Memory B cell (primary cell): ENCODE measurements around the gene KCNC1.

Source experiments
- ATAC-seq: fragments of 150-1000 bp; cut with Tn5 transposase; 2 replicates; pipeline ENCODE4 v1.10.0; 2021; ENCODE audit warnings: low read depth, mild to moderate bottlenecking, moderate library complexity
- DNase-seq, 2 donors: peaks; one replicate each; pipeline ENCODE4 v3.0.0; 2022; ENCODE audit warnings: low spot score in 2 of 2
- H3K27ac Mint-ChIP-seq: one replicate; pipeline ENCODE4 v1.8.0; 2022; ENCODE audit warnings: mild to moderate bottlenecking, moderate library complexity, mixed read lengths
- H3K27me3 Mint-ChIP-seq: one replicate; pipeline ENCODE4 v1.8.0; 2022; ENCODE audit warnings: mixed read lengths
- H3K36me3 Mint-ChIP-seq: one replicate; pipeline ENCODE4 v1.8.0; 2022; ENCODE audit warnings: mild to moderate bottlenecking, mixed read lengths
- H3K4me1 Mint-ChIP-seq: one replicate; pipeline ENCODE4 v1.8.0; 2022; ENCODE audit warnings: mixed read lengths
- H3K4me3 Mint-ChIP-seq: one replicate; pipeline ENCODE4 v1.8.0; 2022; ENCODE audit warnings: mild to moderate bottlenecking, moderate library complexity, mixed read lengths
- H3K9me3 Mint-ChIP-seq: one replicate; pipeline ENCODE4 v1.8.0; 2022; ENCODE audit warnings: mixed read lengths

Gene KCNC1

GRCh38 chr11:17802491-17802890 is 67.9 kb downstream of the KCNC1 start:
- H3K27ac Mint-ChIP-seq, result no peak overlapping the region
- ATAC-seq, result no peak
- H3K4me1 Mint-ChIP-seq, result peaks cover 3% of the 10 kb centered on the region
- no peaks in the 10 kb centered on the region for H3K9me3 Mint-ChIP-seq
- H3K36me3 Mint-ChIP-seq, result peaks cover 29% of the 10 kb centered on the region
- no peak for DNase-seq
- H3K27me3 Mint-ChIP-seq, result no peaks in the 10 kb centered on the region
- H3K4me3 Mint-ChIP-seq, result no peak overlapping the region

- H3K27me3 Mint-ChIP-seq, result no peaks in the 10 kb centered on the region
- H3K4me3 Mint-ChIP-seq, result no peak overlapping the region
- H3K27ac Mint-ChIP-seq, result no peak overlapping the region
- H3K9me3 Mint-ChIP-seq, result no peaks in the 10 kb centered on the region
- peaks cover 26% of the 10 kb centered on the region for H3K36me3 Mint-ChIP-seq
- DNase-seq, result no peak
- ATAC-seq, result no peak
- H3K4me1 Mint-ChIP-seq, result peaks cover 3% of the 10 kb centered on the region
These were observed 69.3 kb downstream of the KCNC1 start for GRCh38 chr11:17803754-17804334.

GRCh38 chr11:17805043-17805442 is 70.5 kb downstream of the KCNC1 start:
- Mint-ChIP-seq H3K4me1 (peaks cover 6% of the 10 kb centered on the region), H3K27ac (no peak overlapping the region), H3K9me3 (no peaks in the 10 kb centered on the region), H3K36me3 (peaks cover 25% of the 10 kb centered on the region), H3K4me3 (no peak overlapping the region), H3K27me3 (no peaks in the 10 kb centered on the region)
- ATAC-seq (no peak), DNase-seq (no peak)

GRCh38 chr11:17805873-17806272 is 71.3 kb downstream of the KCNC1 start:
- Mint-ChIP-seq H3K27me3 (no peaks in the 10 kb centered on the region), H3K9me3 (no peaks in the 10 kb centered on the region), H3K27ac (no peak overlapping the region), H3K4me1 (peaks cover 6% of the 10 kb centered on the region), H3K4me3 (no peak overlapping the region), H3K36me3 (peaks cover 18% of the 10 kb centered on the region)
- no peak for ATAC-seq
- no peak for DNase-seq

- Mint-ChIP-seq H3K27me3 (no peaks in the 10 kb centered on the region), H3K27ac (no peak overlapping the region), H3K9me3 (no peaks in the 10 kb centered on the region), H3K4me3 (no peak overlapping the region), H3K36me3 (peaks cover 15% of the 10 kb centered on the region), H3K4me1 (peaks cover 6% of the 10 kb centered on the region)
- DNase-seq (no peak), ATAC-seq (no peak)
These were observed 72.5 kb downstream of the KCNC1 start for GRCh38 chr11:17807034-17807433.

- Mint-ChIP-seq H3K27ac (no peak overlapping the region), H3K9me3 (no peaks in the 10 kb centered on the region), H3K4me3 (no peak overlapping the region), H3K4me1 (peaks cover 2% of the 10 kb centered on the region), H3K36me3 (peaks cover 19% of the 10 kb centered on the region), H3K27me3 (no peaks in the 10 kb centered on the region)
- ATAC-seq (no peak), DNase-seq (no peak)
These were observed 75.5 kb downstream of the KCNC1 start for GRCh38 chr11:17810041-17810440.

- H3K27me3 Mint-ChIP-seq, result no peaks in the 10 kb centered on the region
- no peaks in the 10 kb centered on the region for H3K9me3 Mint-ChIP-seq
- no peak overlapping the region for H3K4me3 Mint-ChIP-seq
- peaks cover 19% of the 10 kb centered on the region for H3K36me3 Mint-ChIP-seq
- ATAC-seq (no peak), DNase-seq (no peak)
- H3K4me1 Mint-ChIP-seq, result peaks cover 2% of the 10 kb centered on the region
- H3K27ac Mint-ChIP-seq, result no peak overlapping the region
These were observed 76.2 kb downstream of the KCNC1 start for GRCh38 chr11:17810746-17811145.

- H3K36me3 Mint-ChIP-seq, result peaks cover 21% of the 10 kb centered on the region
- DNase-seq (no peak), ATAC-seq (no peak)
- no peaks in the 10 kb centered on the region for H3K27me3 Mint-ChIP-seq
- no peak overlapping the region for H3K27ac Mint-ChIP-seq
- H3K9me3 Mint-ChIP-seq, result no peaks in the 10 kb centered on the region
- H3K4me3 Mint-ChIP-seq, result no peak overlapping the region
- H3K4me1 Mint-ChIP-seq, result peaks cover 2% of the 10 kb centered on the region
These were observed 76.8 kb downstream of the KCNC1 start for GRCh38 chr11:17811352-17811751.

- Mint-ChIP-seq H3K9me3 (no peaks in the 10 kb centered on the region), H3K27me3 (no peaks in the 10 kb centered on the region), H3K36me3 (peaks cover 19% of the 10 kb centered on the region), H3K27ac (no peak overlapping the region), H3K4me1 (peaks cover 2% of the 10 kb centered on the region), H3K4me3 (no peak overlapping the region)
- ATAC-seq (no peak), DNase-seq (no peak)
These were observed 77.7 kb downstream of the KCNC1 start for GRCh38 chr11:17812091-17812864.

GRCh38 chr11:17812865-17813187 is 78.2 kb downstream of the KCNC1 start:
- Mint-ChIP-seq H3K9me3 (no peaks in the 10 kb centered on the region), H3K36me3 (peaks cover 19% of the 10 kb centered on the region), H3K27ac (no peak overlapping the region), H3K4me3 (no peak overlapping the region), H3K4me1 (peaks cover 2% of the 10 kb centered on the region), H3K27me3 (no peaks in the 10 kb centered on the region)
- ATAC-seq (no peak), DNase-seq (no peak)

- Mint-ChIP-seq H3K4me3 (no peak overlapping the region), H3K36me3 (peaks cover 19% of the 10 kb centered on the region), H3K4me1 (peaks cover 2% of the 10 kb centered on the region), H3K9me3 (no peaks in the 10 kb centered on the region), H3K27me3 (no peaks in the 10 kb centered on the region), H3K27ac (no peak overlapping the region)
- DNase-seq (no peak), ATAC-seq (no peak)
These were observed 78.9 kb downstream of the KCNC1 start for GRCh38 chr11:17813391-17814059.

- Mint-ChIP-seq H3K4me1 (peaks cover under 1% of the 10 kb centered on the region), H3K27me3 (no peaks in the 10 kb centered on the region), H3K36me3 (peaks cover 14% of the 10 kb centered on the region), H3K27ac (no peak overlapping the region), H3K9me3 (no peaks in the 10 kb centered on the region), H3K4me3 (no peak overlapping the region)
- ATAC-seq, result no peak
- no peak for DNase-seq
These were observed 80.0 kb downstream of the KCNC1 start for GRCh38 chr11:17814546-17814945.

GRCh38 chr11:17816232-17816931 is 81.8 kb downstream of the KCNC1 start:
- H3K27ac Mint-ChIP-seq, result no peak overlapping the region
- no peak for DNase-seq
- no peaks in the 10 kb centered on the region for H3K9me3 Mint-ChIP-seq
- no peaks in the 10 kb centered on the region for H3K27me3 Mint-ChIP-seq
- no peak for ATAC-seq
- H3K4me1 Mint-ChIP-seq, result no peaks in the 10 kb centered on the region
- H3K36me3 Mint-ChIP-seq, result peaks cover 15% of the 10 kb centered on the region
- H3K4me3 Mint-ChIP-seq, result no peak overlapping the region
